ENCODE measurements around the gene HRH1. TPM values are rescaled to one million over a fixed set of nuclear protein-coding genes. Genes with fewer than 3 reads are reported as not detected.

HRH1 gene
- total RNA-seq, 6 experiments from 2014 or later: 0.14 to 0.66 (median 0.41) TPM; not detected in 2

GRCh38 chr3:11206953-11207352, 52.7 kb downstream of the HRH1 start:
- WGBS (ENCODE audit: insufficient coverage, low coverage, low lambda C conversion rate, missing lambda C conversion rate): 66% methylated on average over 3 of the region's 8 CpGs
- no peak for TF ChIP-seq POLR2A (IDR thresholded peaks at IDR 0.05)
- no peak for TF ChIP-seq CTCF (IDR thresholded peaks at IDR 0.05)
- H3K4me1 ChIP-seq: no peaks in the 10 kb centered on the region
- intact Hi-C loops (cut with DNase I): no loop called here
- H3K27me3 ChIP-seq: no peaks in the 10 kb centered on the region
- no peak overlapping the region for H3K27ac ChIP-seq
- H3K36me3 ChIP-seq: no peaks in the 10 kb centered on the region
- no peaks in the 10 kb centered on the region for H3K9me3 ChIP-seq
- DNase-seq: no peak
- H3K4me3 ChIP-seq: no peak overlapping the region
- no peak for ATAC-seq

DNA sequence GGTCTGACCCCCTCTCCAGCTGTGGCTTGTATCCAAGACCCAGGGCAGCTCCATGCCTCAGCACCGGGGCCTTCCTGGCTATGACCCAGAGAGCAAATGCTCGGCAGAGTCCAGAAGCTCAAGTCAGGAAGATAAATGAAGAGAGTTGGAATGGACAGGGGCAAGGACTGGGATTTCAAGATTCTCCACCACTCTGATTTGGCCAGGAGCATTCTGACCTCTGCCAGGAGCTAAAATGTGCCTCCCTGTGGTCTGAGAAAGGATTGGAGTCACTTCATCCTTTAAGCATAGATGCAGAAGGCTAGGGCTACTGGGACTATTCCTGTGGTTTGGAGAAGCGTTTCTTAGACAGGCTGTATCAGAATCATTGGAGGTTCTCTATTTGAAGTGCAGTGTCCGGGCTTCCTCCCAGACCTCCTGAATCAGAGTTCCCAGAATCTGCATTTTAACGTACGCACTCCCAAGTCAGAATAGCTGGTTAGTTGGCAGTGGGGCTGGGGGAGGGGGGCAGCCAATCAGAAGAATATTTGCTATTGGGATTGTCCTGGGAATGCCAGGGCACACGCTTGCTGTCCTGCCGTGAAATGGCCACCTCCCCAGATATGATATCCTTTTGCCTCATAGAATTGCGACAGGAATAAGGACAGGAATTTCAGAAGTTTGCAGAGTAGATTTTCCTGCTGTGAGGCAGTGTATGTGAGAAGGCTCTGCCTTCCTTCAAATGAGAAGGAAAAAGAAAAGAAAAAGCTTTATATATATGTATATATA, 57.4 kb downstream of the HRH1 start:
- TF ChIP-seq CTCF (IDR thresholded peaks at IDR 0.05): no peak
- no peak for TF ChIP-seq POLR2A (IDR thresholded peaks at IDR 0.05)
- no peak overlapping the region for H3K27ac ChIP-seq
- DNase-seq (peak in 1 of 3 donors; percentile 16), ATAC-seq (no peak)
- H3K9me3 ChIP-seq: no peaks in the 10 kb centered on the region
- WGBS (ENCODE audit: insufficient coverage, low coverage, low lambda C conversion rate, missing lambda C conversion rate): 50% methylated on average over 9 of the region's 9 CpGs
- intact Hi-C loops (cut with DNase I): no loop called here
- H3K4me3 ChIP-seq: no peak overlapping the region
- no peaks in the 10 kb centered on the region for H3K27me3 ChIP-seq
- H3K36me3 ChIP-seq: no peaks in the 10 kb centered on the region
- no peaks in the 10 kb centered on the region for H3K4me1 ChIP-seq

- no peak overlapping the region for H3K27ac ChIP-seq
- intact Hi-C loops (cut with DNase I): no loop called here
- no peaks in the 10 kb centered on the region for H3K9me3 ChIP-seq
- no peaks in the 10 kb centered on the region for H3K36me3 ChIP-seq
- DNase-seq: peak in 1 of 3 donors; percentile 12
- 30% methylated on average over 2 of the region's 3 CpGs for WGBS (ENCODE audit: insufficient coverage, low coverage, low lambda C conversion rate, missing lambda C conversion rate)
- no peaks in the 10 kb centered on the region for H3K27me3 ChIP-seq
- H3K4me1 ChIP-seq: no peaks in the 10 kb centered on the region
- no peak overlapping the region for H3K4me3 ChIP-seq
- ATAC-seq: no peak
- TF ChIP-seq CTCF (IDR thresholded peaks at IDR 0.05) (no peak), POLR2A (IDR thresholded peaks at IDR 0.05) (no peak)
These were observed 58.0 kb downstream of the HRH1 start for GRCh38 chr3:11212299-11212608.

GRCh38 chr3:11212784-11213183, 58.5 kb downstream of the HRH1 start:
- Histone ChIP-seq H3K9me3 (no peaks in the 10 kb centered on the region), H3K27me3 (no peaks in the 10 kb centered on the region), H3K27ac (no peak overlapping the region), H3K4me3 (no peak overlapping the region), H3K4me1 (no peaks in the 10 kb centered on the region), H3K36me3 (no peaks in the 10 kb centered on the region)
- 59% methylated on average over 6 of the region's 6 CpGs for WGBS (ENCODE audit: insufficient coverage, low coverage, low lambda C conversion rate, missing lambda C conversion rate)
- intact Hi-C loops (cut with DNase I): no loop called here
- TF ChIP-seq POLR2A (IDR thresholded peaks at IDR 0.05): no peak
- no peak for TF ChIP-seq CTCF (IDR thresholded peaks at IDR 0.05)
- peak in 1 of 3 donors; percentile 3 for DNase-seq
- no peak for ATAC-seq
